ENCODE measurements around the gene TTC7B. TPM values are rescaled to one million over a fixed set of nuclear protein-coding genes. Genes with fewer than 3 reads are reported as not detected.
A peak's percentile ranks its signal among the peaks of the same experiment; 100 is the strongest.

TTC7B gene
- total RNA-seq, 4 donors from 2014 or later = 3.3 to 18.1 (median 10.0) TPM

- TF ChIP-seq CTCF (IDR thresholded peaks at IDR 0.05) (no peak), POLR2A (IDR thresholded peaks at IDR 0.05) (no peak)
- no peak overlapping the region for H3K4me3 ChIP-seq
- peaks cover 46 to 95% (median 55%) of the 10 kb centered on the region in 3 donors for H3K4me1 ChIP-seq
- no peak for DNase-seq
- intact Hi-C loops (cut with DNase I) = loop anchor here (10.0 kb wide), 1 partner anchor 109 kb away; no protein-coding TSS in a partner anchor
- H3K36me3 ChIP-seq = no peaks in the 10 kb centered on the region
- no peaks in the 10 kb centered on the region for H3K9me3 ChIP-seq
- peak overlapping the region; percentile 67 to 85 (median 80) for H3K27ac ChIP-seq
- H3K27me3 ChIP-seq = no peaks in the 10 kb centered on the region
- 44 to 47% methylated on average over 4 to 5 of the region's 16 CpGs for WGBS, 2 donors
These were observed 302.8 kb downstream of the TTC7B start for GRCh38 chr14:90513161-90514014.

- peak overlapping the region; percentile 46 to 85 (median 80) for H3K27ac ChIP-seq
- intact Hi-C loops (cut with DNase I) = loop anchor here (10.0 kb wide), 1 partner anchor 108 kb away; no protein-coding TSS in a partner anchor
- WGBS, 2 donors = 25% methylated on average over 2 of the region's 10 CpGs; no CpG with 5 or more reads in 1 of the 2 donors
- peaks cover 37 to 90% (median 49%) of the 10 kb centered on the region in 3 donors for H3K4me1 ChIP-seq
- no peak overlapping the region for H3K4me3 ChIP-seq
- H3K9me3 ChIP-seq = no peaks in the 10 kb centered on the region
- TF ChIP-seq POLR2A (IDR thresholded peaks at IDR 0.05) (no peak), CTCF (IDR thresholded peaks at IDR 0.05) (no peak)
- no peaks in the 10 kb centered on the region for H3K36me3 ChIP-seq
- no peaks in the 10 kb centered on the region for H3K27me3 ChIP-seq
- DNase-seq = no peak
These were observed 303.8 kb downstream of the TTC7B start for GRCh38 chr14:90512329-90512991.

- 68 to 76% methylated on average over 4 to 7 of the region's 9 CpGs for WGBS, 2 donors
- H3K4me3 ChIP-seq = no peak overlapping the region
- TF ChIP-seq POLR2A (IDR thresholded peaks at IDR 0.05) (no peak), CTCF (IDR thresholded peaks at IDR 0.05) (no peak)
These were observed 304.4 kb downstream of the TTC7B start for GRCh38 chr14:90511795-90512328.

GRCh38 chr14:90511252-90511651, 305.0 kb downstream of the TTC7B start:
- no peak overlapping the region for H3K27ac ChIP-seq
- intact Hi-C loops (cut with DNase I) = loop anchor here (10.0 kb wide), 1 partner anchor 106 kb away; no protein-coding TSS in a partner anchor

More at GRCh38 chr14:90511795-90512328, 304.4 kb downstream of the TTC7B start:
- Histone ChIP-seq H3K27ac (peak overlapping the region; percentile 46 to 85 (median 80)), H3K36me3 (no peaks in the 10 kb centered on the region), H3K27me3 (no peaks in the 10 kb centered on the region), H3K9me3 (no peaks in the 10 kb centered on the region), H3K4me1 (peaks cover 31 to 84% (median 46%) of the 10 kb centered on the region in 3 donors)
- no peak for DNase-seq
- intact Hi-C loops (cut with DNase I) = loop anchor here (10.0 kb wide), 1 partner anchor 107 kb away; no protein-coding TSS in a partner anchor

More at GRCh38 chr14:90511252-90511651, 305.0 kb downstream of the TTC7B start:
- Histone ChIP-seq H3K4me1 (peaks cover 30 to 78% (median 46%) of the 10 kb centered on the region in 3 donors), H3K27me3 (no peaks in the 10 kb centered on the region), H3K36me3 (no peaks in the 10 kb centered on the region), H3K9me3 (no peaks in the 10 kb centered on the region), H3K4me3 (no peak overlapping the region)
- no peak for TF ChIP-seq CTCF (IDR thresholded peaks at IDR 0.05)
- no peak for TF ChIP-seq POLR2A (IDR thresholded peaks at IDR 0.05)
- DNase-seq = no peak
- WGBS, 2 donors = 81 to 90% methylated on average over 3 to 4 of the region's 4 CpGs

Measured in esophagus squamous epithelium (tissue), 5 donors.